ENCODE results near the gene CMSS1. TPM values are rescaled to one million over a fixed set of nuclear protein-coding genes. Genes with fewer than 3 reads are reported as not detected.
A peak's percentile ranks its signal among the peaks of the same experiment; 100 is the strongest.

Gene CMSS1
- total RNA-seq, 1 donor from 2014 or later = 28.4 TPM

- TF ChIP-seq, protein P1, sequence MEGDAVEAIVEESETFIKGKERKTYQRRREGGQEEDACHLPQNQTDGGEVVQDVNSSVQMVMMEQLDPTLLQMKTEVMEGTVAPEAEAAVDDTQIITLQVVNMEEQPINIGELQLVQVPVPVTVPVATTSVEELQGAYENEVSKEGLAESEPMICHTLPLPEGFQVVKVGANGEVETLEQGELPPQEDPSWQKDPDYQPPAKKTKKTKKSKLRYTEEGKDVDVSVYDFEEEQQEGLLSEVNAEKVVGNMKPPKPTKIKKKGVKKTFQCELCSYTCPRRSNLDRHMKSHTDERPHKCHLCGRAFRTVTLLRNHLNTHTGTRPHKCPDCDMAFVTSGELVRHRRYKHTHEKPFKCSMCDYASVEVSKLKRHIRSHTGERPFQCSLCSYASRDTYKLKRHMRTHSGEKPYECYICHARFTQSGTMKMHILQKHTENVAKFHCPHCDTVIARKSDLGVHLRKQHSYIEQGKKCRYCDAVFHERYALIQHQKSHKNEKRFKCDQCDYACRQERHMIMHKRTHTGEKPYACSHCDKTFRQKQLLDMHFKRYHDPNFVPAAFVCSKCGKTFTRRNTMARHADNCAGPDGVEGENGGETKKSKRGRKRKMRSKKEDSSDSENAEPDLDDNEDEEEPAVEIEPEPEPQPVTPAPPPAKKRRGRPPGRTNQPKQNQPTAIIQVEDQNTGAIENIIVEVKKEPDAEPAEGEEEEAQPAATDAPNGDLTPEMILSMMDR (conservative IDR thresholded peaks at IDR 0.05; ENCODE audit: low read depth, low read length) = no peak
- no peak for DNase-seq (ENCODE audit: low read depth)
Measured at GRCh38 chr3:99809565-99809964, 8.1 kb upstream of the CMSS1 start.

GRCh38 chr3:99810403-99810802, 7.3 kb upstream of the CMSS1 start:
- TF ChIP-seq, protein P1 (conservative IDR thresholded peaks at IDR 0.05; ENCODE audit: low read depth, low read length) = no peak
- DNase-seq (ENCODE audit: low read depth) = no peak
- no peak overlapping the region for H3K4me3 ChIP-seq (ENCODE audit: low read depth, low read length)

More at GRCh38 chr3:99809565-99809964, 8.1 kb upstream of the CMSS1 start:
- H3K4me3 ChIP-seq (ENCODE audit: low read depth, low read length) = no peak overlapping the region

DNA sequence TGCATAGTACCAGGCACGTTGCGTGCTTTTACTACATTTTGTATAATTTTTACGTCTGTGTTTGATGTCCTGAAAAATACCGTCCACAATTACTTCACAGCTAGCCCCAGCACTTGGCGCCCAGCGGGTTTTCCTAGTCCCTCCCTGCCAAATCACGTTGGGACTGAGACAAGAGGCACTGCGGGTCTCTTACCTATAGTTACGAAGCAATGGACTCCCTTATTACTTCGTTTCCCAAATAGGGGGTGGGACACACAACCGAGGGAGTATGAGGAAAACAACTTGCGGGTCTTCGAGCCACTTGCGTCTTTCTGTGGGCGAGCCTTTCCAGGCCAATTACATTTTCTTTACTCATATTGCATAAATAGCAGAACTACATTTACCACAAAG, 620 bp upstream of the CMSS1 start:
- peak overlapping the region; percentile 81 for H3K4me3 ChIP-seq (ENCODE audit: low read depth, low read length)
- TF ChIP-seq, protein P1 (conservative IDR thresholded peaks at IDR 0.05; ENCODE audit: low read depth, low read length) = no peak
- no peak for DNase-seq (ENCODE audit: low read depth)

DNA sequence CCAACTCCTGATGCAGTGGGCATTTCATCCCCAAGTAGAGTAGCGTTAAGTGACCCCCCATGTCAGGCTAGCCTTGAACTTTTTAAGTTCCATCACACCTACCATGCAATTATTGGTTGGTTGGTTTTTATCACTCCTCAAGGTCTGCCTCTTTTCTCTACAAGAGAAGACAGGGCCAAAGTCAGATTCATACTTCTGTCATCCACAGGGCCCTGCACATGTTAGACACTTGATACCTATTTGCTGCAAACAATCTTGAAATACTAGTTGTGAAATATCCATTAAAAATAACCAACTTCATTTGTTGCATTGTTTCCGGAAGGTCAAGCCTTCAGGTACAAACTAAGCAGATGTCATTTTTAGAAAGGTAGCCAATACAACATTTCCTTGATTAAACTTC, 1.2 kb downstream of the CMSS1 start:
- no peak overlapping the region for H3K4me3 ChIP-seq (ENCODE audit: low read depth, low read length)
- TF ChIP-seq, protein P1 (conservative IDR thresholded peaks at IDR 0.05; ENCODE audit: low read depth, low read length) = no peak
- no peak for DNase-seq (ENCODE audit: low read depth)

DNA sequence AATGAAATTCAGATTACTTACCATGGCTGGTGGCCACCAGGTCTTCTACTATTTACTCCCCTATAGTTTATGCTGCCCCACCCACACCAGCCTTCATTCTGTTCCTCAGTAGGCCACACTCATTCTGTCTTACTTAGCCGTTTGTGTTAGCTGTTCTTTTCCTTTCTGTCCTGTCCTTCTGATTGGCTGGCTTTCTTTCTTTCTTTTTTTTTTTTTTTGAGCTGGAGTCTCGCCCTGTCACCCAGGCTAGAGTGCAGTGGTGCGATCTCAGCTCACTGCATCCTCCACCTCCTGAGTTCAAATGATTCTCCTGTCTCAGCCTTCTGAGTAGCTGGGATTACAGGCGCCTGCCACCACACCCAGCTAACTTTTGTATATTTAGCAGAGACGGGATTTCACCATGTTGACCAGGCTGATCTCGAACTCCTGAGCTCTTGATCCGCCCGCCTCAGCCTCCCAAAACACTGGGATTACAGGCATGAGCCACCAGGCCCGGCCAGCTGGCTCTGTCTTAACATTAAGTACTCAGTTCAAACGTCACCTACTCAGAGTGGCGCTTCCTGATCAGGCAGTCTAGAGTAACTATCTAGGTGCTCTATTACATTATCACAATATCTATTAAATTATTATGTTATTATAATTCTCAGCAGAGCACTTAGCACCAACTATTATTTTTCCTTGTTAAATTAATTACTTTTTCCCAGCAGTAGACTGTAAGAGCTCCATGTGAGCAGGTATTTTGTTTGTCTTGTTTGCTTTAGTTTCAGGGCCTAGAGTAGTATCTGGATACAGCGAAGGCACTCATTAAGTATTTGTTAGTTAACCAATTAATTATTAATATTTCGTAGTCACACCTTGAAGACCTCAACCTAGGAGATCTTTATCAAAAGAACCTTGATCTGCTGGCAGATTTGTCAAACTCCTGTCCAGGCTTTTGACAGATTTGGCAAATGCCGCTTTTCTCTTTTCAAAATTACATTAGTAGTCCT, 6.4 kb downstream of the CMSS1 start:
- TF ChIP-seq, protein P1 (conservative IDR thresholded peaks at IDR 0.05; ENCODE audit: low read depth, low read length) = no peak
- DNase-seq (ENCODE audit: low read depth) = no peak
- H3K4me3 ChIP-seq (ENCODE audit: low read depth, low read length) = no peak overlapping the region

DNA sequence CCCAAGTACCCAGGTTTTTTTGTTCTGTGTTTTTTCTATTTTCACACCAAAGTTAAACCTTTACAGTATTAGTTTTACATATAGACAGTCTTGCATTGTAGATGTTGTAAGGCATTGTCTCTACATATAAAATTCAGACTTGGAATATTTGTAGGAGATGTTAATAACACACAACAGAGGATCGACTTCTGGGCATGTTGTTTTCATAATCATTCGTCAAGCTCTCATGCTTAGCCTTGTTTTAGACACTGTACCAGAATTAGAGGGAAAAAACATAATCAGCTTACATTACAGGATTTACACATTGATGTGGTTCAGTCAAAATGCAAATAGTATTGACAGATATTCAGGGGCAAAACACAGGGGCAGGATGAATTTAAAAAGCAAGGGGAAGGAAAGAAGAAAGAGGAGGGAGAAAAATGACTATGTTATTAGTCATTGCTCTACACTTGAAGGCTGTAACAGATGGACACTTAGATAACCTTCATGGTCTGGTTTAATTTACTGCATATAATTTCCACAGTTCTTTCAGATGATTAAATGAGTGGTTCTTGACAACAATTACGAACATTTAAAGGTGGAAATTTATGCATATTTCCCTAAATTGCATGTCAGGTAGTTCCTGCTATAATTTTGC, 7.5 kb downstream of the CMSS1 start:
- TF ChIP-seq, protein P1 (conservative IDR thresholded peaks at IDR 0.05; ENCODE audit: low read depth, low read length) = no peak
- DNase-seq (ENCODE audit: low read depth) = no peak
- H3K4me3 ChIP-seq (ENCODE audit: low read depth, low read length) = no peak overlapping the region

All from epithelial cell of proximal tubule (primary cell).